ENCODE data around the gene PCDH15.

GRCh38 chr10:54368984-54369383 lies 432.0 kb downstream of the PCDH15 start:
- TF ChIP-seq ZNF777 (CRISPR knock-in tag; IDR thresholded peaks at IDR 0.05), result no peak
- no peak for TF ChIP-seq RARA (CRISPR knock-in tag; IDR thresholded peaks at IDR 0.05)

All from HepG2 (cell line).